ENCODE data around the gene FTHL17. TPM values are rescaled to one million over a fixed set of nuclear protein-coding genes. Genes with fewer than 3 reads are reported as not detected.

FTHL17 gene
- total RNA-seq, 4 donors from 2014 or later, result not detected

GRCh38 chrX:31036895-31037294, 34.9 kb downstream of the FTHL17 start:
- Histone ChIP-seq H3K4me1 (no peaks in the 10 kb centered on the region), H3K4me3 (no peak overlapping the region), H3K9me3 (no peaks in the 10 kb centered on the region), H3K27me3 (no peaks in the 10 kb centered on the region), H3K27ac (no peak overlapping the region), H3K36me3 (no peaks in the 10 kb centered on the region)
- intact Hi-C loops (cut with DNase I; ENCODE audit: low total_unique reads), result no loop called here
- no peak for TF ChIP-seq POLR2A (IDR thresholded peaks at IDR 0.05)
- TF ChIP-seq CTCF (IDR thresholded peaks at IDR 0.05), result peak; percentile 19 to 45 (median 34)
- peak; percentile 15 to 18 for DNase-seq

GRCh38 chrX:31027351-31027750, 44.5 kb downstream of the FTHL17 start:
- no peaks in the 10 kb centered on the region for H3K4me1 ChIP-seq
- H3K36me3 ChIP-seq, result no peaks in the 10 kb centered on the region
- H3K9me3 ChIP-seq, result no peaks in the 10 kb centered on the region
- intact Hi-C loops (cut with DNase I; ENCODE audit: low total_unique reads), result no loop called here
- no peak overlapping the region for H3K4me3 ChIP-seq
- no peaks in the 10 kb centered on the region for H3K27me3 ChIP-seq
- TF ChIP-seq POLR2A (IDR thresholded peaks at IDR 0.05), result no peak
- TF ChIP-seq CTCF (IDR thresholded peaks at IDR 0.05), result no peak
- H3K27ac ChIP-seq, result no peak overlapping the region
- DNase-seq, result no peak

- Histone ChIP-seq H3K36me3 (no peaks in the 10 kb centered on the region), H3K4me1 (no peaks in the 10 kb centered on the region), H3K27ac (no peak overlapping the region), H3K27me3 (no peaks in the 10 kb centered on the region), H3K9me3 (no peaks in the 10 kb centered on the region), H3K4me3 (no peak overlapping the region)
- intact Hi-C loops (cut with DNase I; ENCODE audit: low total_unique reads), result no loop called here
- TF ChIP-seq POLR2A (IDR thresholded peaks at IDR 0.05) (no peak), CTCF (IDR thresholded peaks at IDR 0.05) (no peak)
- DNase-seq, result no peak
These were observed 47.0 kb downstream of the FTHL17 start for GRCh38 chrX:31024866-31025265.

GRCh38 chrX:31021537-31021936, 50.3 kb downstream of the FTHL17 start:
- no peaks in the 10 kb centered on the region for H3K9me3 ChIP-seq
- H3K27ac ChIP-seq, result no peak overlapping the region
- H3K36me3 ChIP-seq, result no peaks in the 10 kb centered on the region
- DNase-seq, result no peak
- H3K27me3 ChIP-seq, result no peaks in the 10 kb centered on the region
- intact Hi-C loops (cut with DNase I; ENCODE audit: low total_unique reads), result no loop called here
- H3K4me3 ChIP-seq, result no peak overlapping the region
- TF ChIP-seq CTCF (IDR thresholded peaks at IDR 0.05) (no peak), POLR2A (IDR thresholded peaks at IDR 0.05) (no peak)
- no peaks in the 10 kb centered on the region for H3K4me1 ChIP-seq

Other genes starting within 250 kb of the FTHL17 start
- 10 to 100 TPM; 21.2 to 51.2 (median 39.2) TPM for gene TAB3, start 182.8 kb downstream of the FTHL17 start, total RNA-seq

Data from uterus (tissue), 4 donors.